Hepatocyte (in vitro differentiated cells): ENCODE measurements around the gene EXOC6.

ENCODE experiments used
- CTCF ChIP-seq: fragments of 200-600 bp; sonication (generic); IDR thresholded peaks from 2 replicates; pipeline ENCODE4 v1.5.1; 2016; ENCODE audit warnings: antibody characterized with exemption, mild to moderate bottlenecking; ENCODE audit not compliant: poor library complexity
- EZH2 ChIP-seq: fragments of 200-600 bp; sonication (generic); IDR thresholded peaks from 2 replicates; pipeline ENCODE4 v1.6.1; 2016; ENCODE audit warnings: antibody characterized with exemption, mild to moderate bottlenecking, borderline replicate concordance
- EZH2phosphoT487 ChIP-seq: fragments of 200-600 bp; sonication (generic); IDR thresholded peaks from one replicate; pipeline ENCODE4 v1.6.1; 2018; ENCODE audit warnings: antibody characterized with exemption, mild to moderate bottlenecking, low read depth, moderate library complexity; ENCODE audit not compliant: unreplicated experiment, severe bottlenecking

- TF ChIP-seq CTCF (no peak), EZH2 (no peak), EZH2phosphoT487 (no peak)
Observed at GRCh38 chr10:92844746-92845145, 3.6 kb upstream of the EXOC6 start.
